Heart left ventricle (tissue), 16 donors: ENCODE results near the gene ZBTB24. TPM values are rescaled to one million over a fixed set of nuclear protein-coding genes. Genes with fewer than 3 reads are reported as not detected.

Source experiments
- ATAC-seq, 4 donors: fragments of 200-7000 bp; cut with Tn5 transposase; one replicate each; pipeline ENCODE4 v1.9.1; 2020 to 2022; ENCODE audit warnings: moderate library complexity in 4 of 4, mild to moderate bottlenecking in 3 of 4, moderate number of reproducible peaks in 1 of 4
- DNase-seq, 5 donors: peaks; one replicate each; pipeline ENCODE4 v3.0.0-alpha.2; 2020
- H3K27ac ChIP-seq, 12 donors: fragments of 200-600 bp; sonication (generic) in 4 of 12; one replicate each; pipeline versions ENCODE4 v1.5.0 to v1.8.0; 2016 to 2022; ENCODE audit warnings: mild to moderate bottlenecking in 2 of 12
- H3K27me3 ChIP-seq, 9 donors: fragments of 200-600 bp; sonication (generic) in 2 of 9; one replicate each; pipeline versions ENCODE4 v1.5.1 to v1.8.0; 2016 to 2022; ENCODE audit warnings: mild to moderate bottlenecking in 3 of 9
- H3K36me3 ChIP-seq, 9 donors: fragments of 200-600 bp; sonication (generic) in 2 of 9; one replicate each; pipeline versions ENCODE4 v1.5.0 to v1.8.0; 2018 to 2022; ENCODE audit warnings: mild to moderate bottlenecking in 2 of 9
- H3K4me1 ChIP-seq, 12 donors: fragments of 200-600 bp; sonication (generic) in 4 of 12; one replicate each; pipeline versions ENCODE4 v1.5.0 to v1.8.0; 2016 to 2022; ENCODE audit warnings: mild to moderate bottlenecking in 3 of 12
- H3K4me3 ChIP-seq, 12 donors: fragments of 200-600 bp; sonication (generic) in 4 of 12; one replicate each; pipeline versions ENCODE4 v1.5.0 to v1.8.0; 2017 to 2022; ENCODE audit warnings: mild to moderate bottlenecking in 9 of 12, moderate library complexity in 4 of 12
- H3K9me3 ChIP-seq, 12 donors: fragments of 200-600 bp; sonication (generic) in 4 of 12; one replicate each; pipeline versions ENCODE4 v1.5.0 to v1.8.0; 2016 to 2022; ENCODE audit warnings: mild to moderate bottlenecking in 1 of 12
- POLR2A ChIP-seq, 2 donors: fragments of 450-650 bp; IDR thresholded peaks; one replicate each; pipeline ENCODE4 v1.6.1; 2017; ENCODE audit warnings: antibody characterized with exemption in 2 of 2, mild to moderate bottlenecking in 2 of 2, moderate library complexity in 2 of 2
- WGBS, 4 donors: extraction: QIAGEN DNeasy Blood & Tissue Kit in 2 of 4; methylation state at CpG; one replicate each; pipeline versions ENCODE4 v1.1.5 to v1.1.7; 2013 to 2018; 5-methylcytosine and 5-hydroxymethylcytosine counted together
- intact Hi-C, 10 donors: fragments of 100-400 bp; cut with DNase I; formaldehyde crosslinking; loops; one replicate each; pipeline versions ENCODE4 v1.11.1 to v1.14.2; 2022
- polyA plus RNA-seq, 2 donors: library from polyadenylated mRNA; stranded (reverse); fragments of 200-250 nt; gene quantifications; one replicate each; pipeline ENCODE4 v1.2.3, GENCODE V29; 2013
- total RNA-seq, 9 donors: library from RNA; depleted of rRNA in 2 of 9; stranded (reverse); fragments of >200 nt in 2 of 9; fragmentation: NEBNext Ultra II Directional in 3 of 9; extraction: Animal tissue kit (Norgen Biotek cat#: 25700) in 3 of 9; gene quantifications; one replicate each; pipeline versions ENCODE4 v1.1.0 to v1.2.4, GENCODE V29; 2016 to 2023
- TF ChIP-seq, protein P1 (sequence below), 12 donors: fragments of 200-600 bp; sonication (generic) in 4 of 12; IDR thresholded peaks; one replicate each; pipeline versions ENCODE4 v1.5.0 to v1.8.0; 2018 to 2022; ENCODE audit warnings: antibody characterized with exemption in 12 of 12, mild to moderate bottlenecking in 5 of 12
- donor health status: ischemic (EF 13 %, LVEDD 7.1; RV severe dilation, severe dysfunction).
- donor health status: healthy with polysubstance abuse.
- donor health status: DM: no; HTN: yes; CAD: no.
- donor health status: DM: no; HTN: no; CAD: no.
- donor health status: ischemic (EF 25% LVEDD 6.9; RV normal size, moderate dysfunction).
- donor health status: ischemic (EF 25% LVEDD 5.7; RV mildly dilated, moderate dysfunction).
- donor health status: healthy.
- donor health status: DM: yes; HTN: yes; CAD: no.
- donor health status: ischemic (EF 35%, LVEDD 5.7; RV mildly dilated, moderate dysfunction).
- donor health status: nonischemic (EF 11% LVEDD 7.7; RV severe dilation, severe dysfunction).
- donor health status: DM: yes; HTN: yes; CAD: no.
- donor health status: PGD.
- donor health status: ischemic (EF 29% LVEDD 5.4; RV normal size, mild dysfunction).
- donor health status: nonischemic (EF 23%, LVEDD 6.1; RV moderate dilation, normal function).

The ZBTB24 gene
- total and polyA plus RNA-seq, 11 donors = 1.9 to 4.8 (median 2.9) TPM

DNA sequence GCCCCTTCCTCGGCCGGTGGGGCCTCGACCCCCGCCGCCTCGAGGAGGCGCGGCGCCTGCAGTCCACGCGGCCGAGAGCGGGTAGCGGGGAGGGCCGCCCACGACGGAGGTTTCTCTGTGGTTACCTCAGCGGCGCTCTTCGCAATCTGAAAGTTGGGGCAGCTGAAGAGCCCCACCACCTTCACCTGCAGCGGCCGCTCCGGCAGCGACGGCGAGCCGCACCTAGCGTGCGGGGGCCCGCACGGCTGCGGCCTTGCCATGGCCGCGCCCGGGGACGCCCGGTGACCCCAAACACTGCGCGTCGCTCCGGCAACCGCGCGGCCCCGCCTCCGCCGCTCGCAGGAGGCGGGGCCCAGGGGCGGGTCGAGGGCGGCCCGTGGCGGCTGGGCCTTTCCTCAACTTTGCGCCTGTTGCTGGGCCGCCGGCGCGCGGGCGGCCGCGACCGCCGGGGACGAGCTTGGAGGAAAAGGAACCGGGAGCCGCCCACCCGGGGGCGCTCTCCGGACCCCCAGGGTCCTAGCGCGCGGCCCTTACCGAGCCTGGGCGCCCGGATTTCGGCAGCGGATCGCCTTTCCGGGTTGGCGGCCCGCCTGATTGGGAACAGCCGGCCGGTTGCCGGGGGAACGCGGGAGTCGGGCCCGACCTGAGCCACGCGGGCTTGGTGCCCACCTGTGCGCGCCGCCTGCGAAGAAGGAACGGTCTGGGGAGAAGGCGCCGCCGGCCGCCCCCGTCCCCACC lies 42.5 kb downstream of the ZBTB24 start, which contains the start of the genes PPIL6 and SMPD2:
Gene PPIL6, minus strand, starts transcription at position 298 of the 738 bp plus-strand sequence. Its CDS starts 38 bp downstream, at position 260.
Gene SMPD2, plus strand, starts transcription at position 394 of the 738 bp plus-strand sequence. CDS start 398 bp downstream, outside the sequence.
- intact Hi-C loops = loop anchor here in 5 of 10 donors (1.0 to 5.0 kb wide), 6 partner anchors 42 to 58 kb away; partner anchors contain the start of genes CD164 (in 4 of the 5) and ZBTB24 (in 1 of the 5)
- Histone ChIP-seq H3K27me3 (no peaks in the 10 kb centered on the region), H3K4me1 (peaks cover 0 to 24% (median 15%) of the 10 kb centered on the region in 12 donors), H3K9me3 (no peaks in the 10 kb centered on the region), H3K36me3 (peaks cover 0 to 28% (median 12%) of the 10 kb centered on the region in 9 donors), H3K4me3 (peak within 1 kb of the TSS; percentile 69 to 97 (median 84)), H3K27ac (peak within 1 kb of the TSS; percentile 47 to 89 (median 82))
- 1 to 2% (median 1%) methylated on average over 24 to 102 of the region's 102 CpGs for WGBS, 4 donors
- peak; percentile 90 to 94 (median 92) for DNase-seq
- ATAC-seq = peak; percentile 82 to 96 (median 94)
- TF ChIP-seq, protein P1, sequence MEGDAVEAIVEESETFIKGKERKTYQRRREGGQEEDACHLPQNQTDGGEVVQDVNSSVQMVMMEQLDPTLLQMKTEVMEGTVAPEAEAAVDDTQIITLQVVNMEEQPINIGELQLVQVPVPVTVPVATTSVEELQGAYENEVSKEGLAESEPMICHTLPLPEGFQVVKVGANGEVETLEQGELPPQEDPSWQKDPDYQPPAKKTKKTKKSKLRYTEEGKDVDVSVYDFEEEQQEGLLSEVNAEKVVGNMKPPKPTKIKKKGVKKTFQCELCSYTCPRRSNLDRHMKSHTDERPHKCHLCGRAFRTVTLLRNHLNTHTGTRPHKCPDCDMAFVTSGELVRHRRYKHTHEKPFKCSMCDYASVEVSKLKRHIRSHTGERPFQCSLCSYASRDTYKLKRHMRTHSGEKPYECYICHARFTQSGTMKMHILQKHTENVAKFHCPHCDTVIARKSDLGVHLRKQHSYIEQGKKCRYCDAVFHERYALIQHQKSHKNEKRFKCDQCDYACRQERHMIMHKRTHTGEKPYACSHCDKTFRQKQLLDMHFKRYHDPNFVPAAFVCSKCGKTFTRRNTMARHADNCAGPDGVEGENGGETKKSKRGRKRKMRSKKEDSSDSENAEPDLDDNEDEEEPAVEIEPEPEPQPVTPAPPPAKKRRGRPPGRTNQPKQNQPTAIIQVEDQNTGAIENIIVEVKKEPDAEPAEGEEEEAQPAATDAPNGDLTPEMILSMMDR (IDR thresholded peaks at IDR 0.05) = peak; percentile 16 to 68 (median 44)
- TF ChIP-seq POLR2A (IDR thresholded peaks at IDR 0.05) = peak in 1 of 2 donors; percentile 69

DNA sequence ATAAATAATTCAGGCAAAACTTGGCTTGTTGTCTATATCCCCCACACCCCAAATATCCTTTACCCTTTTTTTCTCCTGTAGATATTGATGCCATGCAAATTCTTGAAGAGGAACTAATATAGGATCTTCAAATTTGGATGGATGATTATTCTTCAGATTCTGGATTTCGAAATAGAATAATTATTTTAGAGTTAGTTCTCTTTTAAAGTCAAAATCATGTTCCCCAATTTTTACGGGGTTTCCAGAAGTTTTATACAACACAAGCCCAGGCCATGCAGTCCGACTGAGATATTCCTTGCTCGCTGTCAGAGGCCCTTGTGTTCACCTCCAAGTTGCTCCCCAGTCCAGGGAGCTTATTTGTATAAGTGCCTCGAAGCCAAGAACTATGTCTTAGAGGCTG lies 47.0 kb downstream of the ZBTB24 start:
- ATAC-seq (no peak), DNase-seq (no peak)
- Histone ChIP-seq H3K27ac (no peak overlapping the region), H3K27me3 (no peaks in the 10 kb centered on the region), H3K36me3 (no peaks in the 10 kb centered on the region), H3K4me3 (no peak overlapping the region), H3K9me3 (no peaks in the 10 kb centered on the region), H3K4me1 (peaks cover 0 to 11% (median 4%) of the 10 kb centered on the region in 12 donors)
- 96 to 98% (median 98%) methylated on average over 5 of the region's 5 CpGs for WGBS, 4 donors
- intact Hi-C loops = no loop called here
- TF ChIP-seq POLR2A (IDR thresholded peaks at IDR 0.05) = no peak
- TF ChIP-seq, protein P1 (IDR thresholded peaks at IDR 0.05) = no peak

DNA sequence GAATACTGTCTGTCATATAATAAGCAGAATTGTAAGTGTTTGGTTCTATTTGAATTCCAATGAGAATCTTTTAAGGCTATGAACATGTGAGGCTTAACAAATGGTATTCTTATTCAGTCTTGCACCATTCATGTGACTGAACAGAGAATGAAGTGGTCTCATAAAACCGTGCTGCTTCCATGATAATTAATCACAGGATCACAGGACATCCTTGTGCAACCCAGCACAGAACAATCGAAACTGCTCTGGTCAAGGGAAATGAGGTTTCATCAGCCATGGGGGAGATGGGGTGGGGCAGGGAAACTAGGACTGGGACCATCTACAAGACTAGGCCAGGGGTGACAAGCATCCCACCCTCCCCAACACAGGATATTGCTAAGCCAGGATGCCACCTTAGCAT lies 48.6 kb downstream of the ZBTB24 start:
- no peak overlapping the region for H3K27ac ChIP-seq
- ATAC-seq (no peak), DNase-seq (no peak)
- H3K4me1 ChIP-seq = peaks cover 0 to 8% (median 3%) of the 10 kb centered on the region in 12 donors
- H3K9me3 ChIP-seq = no peaks in the 10 kb centered on the region
- WGBS, 4 donors = 44 to 70% (median 54%) methylated on average over 2 of the region's 2 CpGs
- no peaks in the 10 kb centered on the region for H3K27me3 ChIP-seq
- no peaks in the 10 kb centered on the region for H3K36me3 ChIP-seq
- no peak overlapping the region for H3K4me3 ChIP-seq
- intact Hi-C loops = loop anchor here in 1 of 10 donors (5.0 kb wide), 1 partner anchor 42 kb away; no protein-coding TSS in a partner anchor
- TF ChIP-seq POLR2A (IDR thresholded peaks at IDR 0.05) = no peak
- TF ChIP-seq, protein P1 (IDR thresholded peaks at IDR 0.05) = no peak

DNA sequence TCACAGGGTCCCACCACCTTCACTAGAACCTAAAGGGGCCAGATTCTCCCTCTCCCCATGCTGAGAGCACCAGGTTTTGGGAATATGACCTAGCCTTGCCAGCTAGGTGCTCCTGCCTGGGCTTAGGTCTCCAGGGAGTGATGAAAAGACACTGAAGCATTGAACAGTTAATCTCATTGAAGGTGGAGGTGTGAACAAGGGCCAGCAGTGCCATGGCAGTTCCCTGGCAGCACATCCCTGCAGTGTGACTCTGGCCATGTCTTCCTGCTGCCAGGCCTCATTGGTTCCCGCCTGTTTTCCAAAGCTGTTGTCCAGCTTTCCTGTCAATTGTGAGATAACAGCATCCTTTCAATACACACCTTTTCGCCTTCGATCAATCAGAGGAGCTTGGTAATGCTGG lies 53.5 kb downstream of the ZBTB24 start:
- H3K36me3 ChIP-seq = no peaks in the 10 kb centered on the region
- peak overlapping the region in 1 of 12 donors; percentile 31 for H3K4me3 ChIP-seq
- no peak for ATAC-seq

More for the DNA sequence above, 53.5 kb downstream of the ZBTB24 start:
- H3K9me3 ChIP-seq = no peaks in the 10 kb centered on the region
- H3K27ac ChIP-seq = peak overlapping the region in 5 of 12 donors; percentile 26 to 54 (median 33)
- H3K27me3 ChIP-seq = no peaks in the 10 kb centered on the region
- intact Hi-C loops = no loop called here
- peaks cover 0 to 10% (median 5%) of the 10 kb centered on the region in 12 donors for H3K4me1 ChIP-seq
- no peak for DNase-seq
- WGBS, 4 donors = 71 to 86% (median 81%) methylated on average over 3 of the region's 3 CpGs
- no peak for TF ChIP-seq POLR2A (IDR thresholded peaks at IDR 0.05)
- TF ChIP-seq, protein P1 (IDR thresholded peaks at IDR 0.05) = no peak
